OCI-LY3 (cell line): ENCODE data around the gene BCOR.

ENCODE experiments used
- EZH2phosphoT487 ChIP-seq: fragments of 200-600 bp; shearing (Covaris generic); IDR thresholded peaks from 2 replicates; pipeline ENCODE4 v1.6.1; 2018; ENCODE audit warnings: antibody characterized with exemption, mixed run types, low read depth
- TF ChIP-seq, protein P1 (sequence below): fragments of 200-600, 300-600 bp; sonication (generic); IDR thresholded peaks from 2 replicates; pipeline ENCODE4 v1.5.1; 2014; ENCODE audit warnings: antibody characterized with exemption, low read length, low read depth

DNA sequence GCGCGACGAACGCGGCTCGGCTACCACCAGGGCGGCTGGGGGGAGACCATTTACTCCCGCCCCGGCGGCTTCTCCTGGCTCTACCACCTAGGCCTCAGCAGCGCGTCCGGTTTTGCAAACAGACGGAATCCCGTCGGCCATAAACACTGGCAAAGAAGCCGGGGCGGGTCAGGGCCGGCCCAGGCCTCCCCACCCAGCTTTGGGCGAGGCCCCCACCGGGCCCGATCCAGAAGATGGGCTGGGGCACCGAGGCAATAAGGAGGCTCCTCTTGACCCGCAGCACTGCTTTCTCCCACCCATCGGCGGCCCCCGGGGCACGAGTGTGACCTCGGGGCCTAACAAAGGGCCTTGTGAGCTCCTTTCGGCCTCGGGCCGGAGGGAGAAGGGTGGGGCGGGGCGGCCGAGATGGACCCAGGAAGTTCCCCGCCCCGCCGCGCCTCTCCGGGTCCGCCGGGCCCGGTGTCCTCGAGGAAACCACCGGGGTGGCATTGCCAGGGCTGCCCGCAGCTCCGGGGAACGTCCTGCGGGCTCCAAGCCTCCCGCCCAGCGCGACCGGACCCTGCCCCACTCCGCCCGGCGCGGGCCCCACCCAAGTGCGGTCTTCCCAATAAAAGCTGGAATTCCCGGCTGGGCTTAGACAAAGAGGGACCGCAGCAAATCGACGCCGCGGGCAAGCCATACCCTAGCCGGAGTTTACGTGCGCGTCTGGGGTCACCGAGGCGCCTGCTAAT lies 5.9 kb downstream of the BCOR start:
- TF ChIP-seq, protein P1, sequence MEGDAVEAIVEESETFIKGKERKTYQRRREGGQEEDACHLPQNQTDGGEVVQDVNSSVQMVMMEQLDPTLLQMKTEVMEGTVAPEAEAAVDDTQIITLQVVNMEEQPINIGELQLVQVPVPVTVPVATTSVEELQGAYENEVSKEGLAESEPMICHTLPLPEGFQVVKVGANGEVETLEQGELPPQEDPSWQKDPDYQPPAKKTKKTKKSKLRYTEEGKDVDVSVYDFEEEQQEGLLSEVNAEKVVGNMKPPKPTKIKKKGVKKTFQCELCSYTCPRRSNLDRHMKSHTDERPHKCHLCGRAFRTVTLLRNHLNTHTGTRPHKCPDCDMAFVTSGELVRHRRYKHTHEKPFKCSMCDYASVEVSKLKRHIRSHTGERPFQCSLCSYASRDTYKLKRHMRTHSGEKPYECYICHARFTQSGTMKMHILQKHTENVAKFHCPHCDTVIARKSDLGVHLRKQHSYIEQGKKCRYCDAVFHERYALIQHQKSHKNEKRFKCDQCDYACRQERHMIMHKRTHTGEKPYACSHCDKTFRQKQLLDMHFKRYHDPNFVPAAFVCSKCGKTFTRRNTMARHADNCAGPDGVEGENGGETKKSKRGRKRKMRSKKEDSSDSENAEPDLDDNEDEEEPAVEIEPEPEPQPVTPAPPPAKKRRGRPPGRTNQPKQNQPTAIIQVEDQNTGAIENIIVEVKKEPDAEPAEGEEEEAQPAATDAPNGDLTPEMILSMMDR, result no peak
- no peak for TF ChIP-seq EZH2phosphoT487
